SK-N-SH (cell line): ENCODE measurements around the gene ALG3. TPM values are rescaled to one million over a fixed set of nuclear protein-coding genes. Genes with fewer than 3 reads are reported as not detected.
"Not testable (repeated sequence)": the region's sequence is repeated elsewhere in the genome, so short reads cannot be mapped to it uniquely, and the experiment has no call there.

Experiments
- CTCF ChIA-PET: fragments of 300-600, 350-600 bp; formaldehyde crosslinking; extraction: SDS; loops from one replicate; lab custom pipeline; 2021; lab: Yijun Ruan, JAX
- POLR2A ChIA-PET: fragments of 350-600 bp; sonication (Branson Sonifier 250); formaldehyde crosslinking; extraction: SDS; loops from one replicate; lab custom pipeline; 2020; ENCODE audit warnings: antibody characterized with exemption, inconsistent platforms; lab: Yijun Ruan, JAX
- DNase-seq: peaks from one replicate; pipeline ENCODE4 v3.0.0; 2012
- H2AFZ ChIP-seq: fragments of 200-600 bp; sonication (generic); 2 replicates; pipeline ENCODE4 v1.8.1; 2016; ENCODE audit warnings: antibody characterized with exemption, mild to moderate bottlenecking, low read depth
- H3F3A ChIP-seq: fragments of 200-600 bp; sonication (generic); replicated peaks from 2 replicates; pipeline ENCODE3; 2016; ENCODE audit warnings: antibody characterized with exemption, mild to moderate bottlenecking; ENCODE audit not compliant: insufficient read depth
- H3K27ac ChIP-seq, 2 experiments: fragments of 200-500 bp in 1 of 2; fragments of 200-600 bp in 1 of 2; sonication (Bioruptor generic) in 1 of 2; sonication (generic), shearing (Covaris generic) in 1 of 2; 2 replicates each; pipeline versions ENCODE4 v1.5.1 to v1.6.1; 2014 to 2016; ENCODE audit warnings: low read depth in 2 of 2, inconsistent platforms in 1 of 2, low read length in 1 of 2, mild to moderate bottlenecking in 1 of 2, mixed read lengths in 1 of 2
- H3K27me3 ChIP-seq: fragments of 200-600 bp; sonication (generic), shearing (Covaris generic); 2 replicates; pipeline ENCODE4 v1.6.1; 2016; ENCODE audit warnings: mixed run types; ENCODE audit not compliant: insufficient read depth
- H3K36me3 ChIP-seq, 2 experiments: fragments of 200-500 bp in 1 of 2; fragments of 200-600 bp in 1 of 2; sonication (Bioruptor generic) in 1 of 2; sonication (generic) in 1 of 2; replicated peaks in 1 of 2; 2 replicates each; pipeline versions ENCODE3 to v1.5.1; 2014 to 2016; ENCODE audit warnings: low read length in 1 of 2, mild to moderate bottlenecking in 1 of 2; ENCODE audit not compliant: insufficient read depth in 2 of 2, control insufficient read depth in 1 of 2
- H3K4me1 ChIP-seq, 2 experiments: fragments of 200-500 bp in 1 of 2; fragments of 200-600 bp in 1 of 2; sonication (Bioruptor generic) in 1 of 2; sonication (generic), shearing (Covaris generic) in 1 of 2; 2 replicates each; pipeline versions ENCODE4 v1.5.1 to v1.6.1; 2014 to 2016; ENCODE audit warnings: low read depth in 1 of 2, low read length in 1 of 2, mixed run types in 1 of 2; ENCODE audit not compliant: insufficient read depth in 2 of 2, control insufficient read depth in 1 of 2
- H3K4me2 ChIP-seq: fragments of 200-600 bp; sonication (generic), shearing (Covaris generic); 2 replicates; pipeline ENCODE4 v1.6.1; 2017; ENCODE audit warnings: mixed run types
- H3K4me3 ChIP-seq, 2 experiments: fragments of 200-500 bp in 1 of 2; fragments of 200-600 bp in 1 of 2; sonication (Bioruptor generic) in 1 of 2; sonication (generic), shearing (Covaris generic) in 1 of 2; 2 replicates each; pipeline versions ENCODE4 v1.5.1 to v1.8.1; 2014 to 2016; ENCODE audit warnings: low read depth in 2 of 2, inconsistent platforms in 1 of 2, low read length in 1 of 2, mild to moderate bottlenecking in 1 of 2, mixed read lengths in 1 of 2, moderate library complexity in 1 of 2
- H3K79me2 ChIP-seq: fragments of 200-600 bp; sonication (generic); 2 replicates; pipeline ENCODE4 v1.8.1; 2017; ENCODE audit warnings: mild to moderate bottlenecking; ENCODE audit not compliant: insufficient read depth
- H3K9ac ChIP-seq: fragments of 200-600 bp; sonication (generic); 2 replicates; pipeline ENCODE4 v1.6.1; 2017; ENCODE audit warnings: mixed run types
- H3K9me2 ChIP-seq: fragments of 200-600 bp; sonication (generic); 2 replicates; pipeline ENCODE4 v1.6.1; 2017; ENCODE audit warnings: mixed run types
- H3K9me3 ChIP-seq: fragments of 200-600 bp; sonication (generic); 2 replicates; pipeline ENCODE4 v1.6.1; 2017; ENCODE audit warnings: mixed run types, mild to moderate bottlenecking, moderate library complexity
- H4K20me1 ChIP-seq: fragments of 200-600 bp; sonication (generic); 2 replicates; pipeline ENCODE4 v1.6.1; 2017; ENCODE audit warnings: mild to moderate bottlenecking, mixed run types; ENCODE audit not compliant: insufficient read depth
- ELF1 ChIP-seq: IDR thresholded peaks from 2 replicates; pipeline ENCODE4 v1.4.0; 2012
- EP300 ChIP-seq, 2 experiments: IDR thresholded peaks; 2 replicates each; pipeline versions ENCODE4 v1.4.0 to v1.6.1; 2012; ENCODE audit warnings: borderline replicate concordance in 1 of 2, low read depth in 1 of 2, low read length in 1 of 2
- FOXJ3 ChIP-seq: sonication (generic); formaldehyde crosslinking; IDR thresholded peaks from 2 replicates; pipeline ENCODE4 v1.5.1; 2020; ENCODE audit warnings: mild to moderate bottlenecking, missing genetic modification reagents
- GABPA ChIP-seq: IDR thresholded peaks from 2 replicates; pipeline ENCODE4 v1.4.0; 2012; ENCODE audit warnings: low read depth, mild to moderate bottlenecking
- GATA2 ChIP-seq: sonication (generic); formaldehyde crosslinking; IDR thresholded peaks from 2 replicates; pipeline ENCODE4 v1.5.0; 2020; ENCODE audit warnings: mild to moderate bottlenecking, missing genetic modification reagents
- MAX ChIP-seq: IDR thresholded peaks from 2 replicates; pipeline ENCODE4 v1.4.0; 2012; ENCODE audit warnings: low read depth
- MEF2A ChIP-seq: IDR thresholded peaks from 2 replicates; pipeline ENCODE4 v1.4.0; 2012; ENCODE audit warnings: low read depth, borderline replicate concordance
- NFIC ChIP-seq: IDR thresholded peaks from 2 replicates; pipeline ENCODE4 v1.4.0; 2012; ENCODE audit warnings: borderline replicate concordance
- RAD21 ChIP-seq: IDR thresholded peaks from 2 replicates; pipeline ENCODE4 v1.6.1; 2012; ENCODE audit warnings: mild to moderate bottlenecking, low read length
- RCOR1 ChIP-seq: fragments of 150-350 bp; IDR thresholded peaks from 2 replicates; pipeline ENCODE4 v1.6.1; 2017; ENCODE audit warnings: antibody characterized with exemption, low read length
- RXRA ChIP-seq: IDR thresholded peaks from 2 replicates; pipeline ENCODE4 v1.4.0; 2012; ENCODE audit warnings: low read depth, mild to moderate bottlenecking, borderline replicate concordance
- SMC3 ChIP-seq: IDR thresholded peaks from 2 replicates; pipeline ENCODE4 v1.6.1; 2012; ENCODE audit warnings: low read depth, low read length, improper control_type of control experiment
- WGBS: methylation state at CpG from one replicate; pipeline ENCODE4 v1.1.6; 2017; ENCODE audit warnings: low lambda C conversion rate; 5-methylcytosine and 5-hydroxymethylcytosine counted together
- polyA plus RNA-seq, 3 experiments: library from polyadenylated mRNA; depleted of rRNA; stranded (reverse); fragments of >200 nt; gene quantifications; 2 replicates each; pipeline ENCODE4 v1.2.3, GENCODE V29; 2012
- TF ChIP-seq, protein P1 (sequence below): fragments of 200-600 bp; sonication (generic); IDR thresholded peaks from 2 replicates; pipeline ENCODE4 v1.6.1; 2017; ENCODE audit warnings: antibody characterized with exemption, mild to moderate bottlenecking, moderate library complexity
- TF ChIP-seq, protein P2 (sequence below): IDR thresholded peaks from 2 replicates; pipeline ENCODE4 v1.4.0; 2012; ENCODE audit warnings: low read depth, borderline replicate concordance

ALG3 gene
- polyA plus RNA-seq, 1 of the 3 experiments (the other 2 are of a cell fraction): 66.0 TPM

DNA sequence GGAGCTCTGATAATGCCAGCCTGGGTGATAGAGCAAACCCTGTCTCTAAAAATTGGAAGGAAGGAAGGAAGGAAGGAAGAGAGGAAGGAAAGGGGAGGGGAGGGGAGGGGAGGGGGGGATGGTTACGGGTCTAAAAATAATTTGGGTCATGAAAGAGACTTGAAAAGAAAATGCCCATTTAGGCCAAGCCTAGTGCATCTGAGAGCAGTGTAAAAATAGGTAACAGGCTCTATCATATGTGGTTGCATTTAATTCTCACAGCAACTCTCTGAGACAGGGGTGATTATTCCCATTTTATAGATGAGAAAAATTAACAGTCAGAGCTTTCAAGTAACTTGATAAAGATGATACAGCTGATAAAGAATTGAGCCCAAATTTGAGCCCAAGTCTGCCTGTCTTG lies 23.5 kb upstream of the ALG3 start:
- Histone ChIP-seq H3K4me3 (no peak overlapping the region), H4K20me1 (no peaks in the 10 kb centered on the region), H3K9me3 (no peaks in the 10 kb centered on the region), H3K9ac (no peak overlapping the region), H3K4me2 (no peak overlapping the region), H3K27ac (no peak overlapping the region), H3K4me1 (peaks cover 0 to 3% of the 10 kb centered on the region in 2 experiments; a peak in 1 of 4 replicates), H3F3A (no peaks in the 10 kb centered on the region), H2AFZ (no peak overlapping the region), H3K36me3 (no peaks in the 10 kb centered on the region), H3K79me2 (no peaks in the 10 kb centered on the region), H3K27me3 (peaks cover 12% of the 10 kb centered on the region), H3K9me2 (no peaks in the 10 kb centered on the region)
- ChIA-PET POLR2A (no interaction called here), CTCF (interaction anchor here (1.7 kb wide), 1 partner anchor 12 kb away, joined by 5 read pairs; no protein-coding TSS in a partner anchor)
- DNase-seq: no peak
- TF ChIP-seq RXRA (no peak), ELF1 (no peak), FOXJ3 (CRISPR knock-in tag) (no peak), EP300 (IDR thresholded peaks at IDR 0.05; ENCODE audit: borderline replicate concordance in 1 of 2, low read depth in 1 of 2, low read length in 1 of 2) (no peak), GABPA (no peak), MEF2A (no peak), RAD21 (no peak), NFIC (no peak), RCOR1 (no peak), SMC3 (no peak), MAX (no peak), GATA2 (no peak)
- TF ChIP-seq, protein P1, sequence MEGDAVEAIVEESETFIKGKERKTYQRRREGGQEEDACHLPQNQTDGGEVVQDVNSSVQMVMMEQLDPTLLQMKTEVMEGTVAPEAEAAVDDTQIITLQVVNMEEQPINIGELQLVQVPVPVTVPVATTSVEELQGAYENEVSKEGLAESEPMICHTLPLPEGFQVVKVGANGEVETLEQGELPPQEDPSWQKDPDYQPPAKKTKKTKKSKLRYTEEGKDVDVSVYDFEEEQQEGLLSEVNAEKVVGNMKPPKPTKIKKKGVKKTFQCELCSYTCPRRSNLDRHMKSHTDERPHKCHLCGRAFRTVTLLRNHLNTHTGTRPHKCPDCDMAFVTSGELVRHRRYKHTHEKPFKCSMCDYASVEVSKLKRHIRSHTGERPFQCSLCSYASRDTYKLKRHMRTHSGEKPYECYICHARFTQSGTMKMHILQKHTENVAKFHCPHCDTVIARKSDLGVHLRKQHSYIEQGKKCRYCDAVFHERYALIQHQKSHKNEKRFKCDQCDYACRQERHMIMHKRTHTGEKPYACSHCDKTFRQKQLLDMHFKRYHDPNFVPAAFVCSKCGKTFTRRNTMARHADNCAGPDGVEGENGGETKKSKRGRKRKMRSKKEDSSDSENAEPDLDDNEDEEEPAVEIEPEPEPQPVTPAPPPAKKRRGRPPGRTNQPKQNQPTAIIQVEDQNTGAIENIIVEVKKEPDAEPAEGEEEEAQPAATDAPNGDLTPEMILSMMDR: no peak
- TF ChIP-seq, protein P2, sequence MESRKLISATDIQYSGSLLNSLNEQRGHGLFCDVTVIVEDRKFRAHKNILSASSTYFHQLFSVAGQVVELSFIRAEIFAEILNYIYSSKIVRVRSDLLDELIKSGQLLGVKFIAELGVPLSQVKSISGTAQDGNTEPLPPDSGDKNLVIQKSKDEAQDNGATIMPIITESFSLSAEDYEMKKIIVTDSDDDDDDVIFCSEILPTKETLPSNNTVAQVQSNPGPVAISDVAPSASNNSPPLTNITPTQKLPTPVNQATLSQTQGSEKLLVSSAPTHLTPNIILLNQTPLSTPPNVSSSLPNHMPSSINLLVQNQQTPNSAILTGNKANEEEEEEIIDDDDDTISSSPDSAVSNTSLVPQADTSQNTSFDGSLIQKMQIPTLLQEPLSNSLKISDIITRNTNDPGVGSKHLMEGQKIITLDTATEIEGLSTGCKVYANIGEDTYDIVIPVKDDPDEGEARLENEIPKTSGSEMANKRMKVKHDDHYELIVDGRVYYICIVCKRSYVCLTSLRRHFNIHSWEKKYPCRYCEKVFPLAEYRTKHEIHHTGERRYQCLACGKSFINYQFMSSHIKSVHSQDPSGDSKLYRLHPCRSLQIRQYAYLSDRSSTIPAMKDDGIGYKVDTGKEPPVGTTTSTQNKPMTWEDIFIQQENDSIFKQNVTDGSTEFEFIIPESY: no peak
- WGBS: 55% methylated on average over 1 of the region's 1 CpG

DNA sequence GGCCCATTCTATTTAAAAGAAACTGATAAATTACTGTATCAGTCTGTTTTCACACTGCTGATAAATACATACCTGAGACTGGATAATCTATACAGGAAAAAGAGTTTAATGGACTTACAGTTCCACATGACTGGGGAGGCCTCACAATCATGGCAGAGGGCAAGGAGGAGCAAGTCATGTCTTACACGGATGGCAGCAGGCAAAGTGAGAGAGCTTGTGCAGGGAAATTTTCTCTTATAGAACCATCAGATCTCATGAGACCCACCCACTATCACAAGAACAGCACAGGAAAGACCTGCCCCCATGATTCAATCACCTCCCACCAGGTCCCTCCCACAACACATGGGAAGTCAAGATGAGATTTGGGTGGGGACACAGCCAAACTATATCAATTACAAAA lies 18.5 kb upstream of the ALG3 start:
- H3K4me1 ChIP-seq, H3K79me2 ChIP-seq, H3K27ac ChIP-seq, DNase-seq, H3K36me3 ChIP-seq, H3K27me3 ChIP-seq, H3F3A ChIP-seq, H4K20me1 ChIP-seq, H2AFZ ChIP-seq, H3K9me2 ChIP-seq, H3K4me2 ChIP-seq, H3K9me3 ChIP-seq, POLR2A ChIA-PET, H3K9ac ChIP-seq, H3K4me3 ChIP-seq: not testable (repeated sequence)
- CTCF ChIA-PET: interaction anchor here (1.6 kb wide), 1 partner anchor 17 kb away, joined by 3 read pairs; no protein-coding TSS in a partner anchor
- WGBS: 57% methylated on average over 1 of the region's 1 CpG
